Central memory CD8-positive, alpha-beta T cell (primary cell): Measurements from ENCODE around the gene BTBD9.

Experiments used
- ATAC-seq: fragments of 150-1000 bp; cut with Tn5 transposase; replicated peaks from 2 replicates; pipeline ENCODE4 v1.10.0; 2022; ENCODE audit warnings: mild to moderate bottlenecking, moderate FRiP score, moderate number of reproducible peaks; ENCODE audit not compliant: poor library complexity, severe bottlenecking; ENCODE audit errors: extremely low read depth
- DNase-seq, 2 donors: peaks; one replicate each; pipeline ENCODE4 v3.0.0; 2021; ENCODE audit warnings: low spot score in 2 of 2
- H3K27ac Mint-ChIP-seq: one replicate; pipeline ENCODE4 v1.8.0; 2022; ENCODE audit warnings: low read depth, mild to moderate bottlenecking, moderate library complexity, mixed read lengths
- H3K27me3 Mint-ChIP-seq: one replicate; pipeline ENCODE4 v1.8.0; 2022; ENCODE audit warnings: mixed read lengths
- H3K36me3 Mint-ChIP-seq: one replicate; pipeline ENCODE4 v1.8.0; 2022; ENCODE audit warnings: mild to moderate bottlenecking, moderate library complexity, mixed read lengths; ENCODE audit not compliant: insufficient read depth
- H3K4me1 Mint-ChIP-seq: one replicate; pipeline ENCODE4 v1.8.0; 2022; ENCODE audit warnings: mixed read lengths
- H3K4me3 Mint-ChIP-seq: one replicate; pipeline ENCODE4 v1.8.0; 2022; ENCODE audit warnings: mild to moderate bottlenecking, moderate library complexity, mixed read lengths
- H3K9me3 Mint-ChIP-seq: one replicate; pipeline ENCODE4 v1.8.0; 2022; ENCODE audit warnings: mixed read lengths

BTBD9 gene

DNA sequence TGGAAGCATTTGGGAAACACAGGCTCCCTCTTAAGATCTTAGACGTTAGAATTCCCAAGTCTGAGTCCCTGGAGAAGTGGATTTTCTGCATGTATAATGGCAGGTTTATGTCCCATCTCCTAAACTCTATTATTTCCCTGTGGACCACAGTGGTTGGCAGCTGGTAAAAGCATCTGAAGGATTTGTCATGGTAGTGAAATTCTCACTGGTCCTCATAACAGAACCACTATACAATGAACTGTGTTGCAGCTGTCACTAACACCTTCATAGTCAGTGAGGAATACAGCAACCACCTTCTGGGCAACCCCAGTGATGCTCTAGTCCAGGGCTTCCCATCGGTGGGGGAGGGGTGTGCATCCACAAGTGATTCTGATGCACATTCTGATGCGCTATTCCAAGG lies 423.3 kb downstream of the BTBD9 start:
- H3K4me1 Mint-ChIP-seq: peaks cover 11% of the 10 kb centered on the region
- no peak overlapping the region for H3K27ac Mint-ChIP-seq

DNA sequence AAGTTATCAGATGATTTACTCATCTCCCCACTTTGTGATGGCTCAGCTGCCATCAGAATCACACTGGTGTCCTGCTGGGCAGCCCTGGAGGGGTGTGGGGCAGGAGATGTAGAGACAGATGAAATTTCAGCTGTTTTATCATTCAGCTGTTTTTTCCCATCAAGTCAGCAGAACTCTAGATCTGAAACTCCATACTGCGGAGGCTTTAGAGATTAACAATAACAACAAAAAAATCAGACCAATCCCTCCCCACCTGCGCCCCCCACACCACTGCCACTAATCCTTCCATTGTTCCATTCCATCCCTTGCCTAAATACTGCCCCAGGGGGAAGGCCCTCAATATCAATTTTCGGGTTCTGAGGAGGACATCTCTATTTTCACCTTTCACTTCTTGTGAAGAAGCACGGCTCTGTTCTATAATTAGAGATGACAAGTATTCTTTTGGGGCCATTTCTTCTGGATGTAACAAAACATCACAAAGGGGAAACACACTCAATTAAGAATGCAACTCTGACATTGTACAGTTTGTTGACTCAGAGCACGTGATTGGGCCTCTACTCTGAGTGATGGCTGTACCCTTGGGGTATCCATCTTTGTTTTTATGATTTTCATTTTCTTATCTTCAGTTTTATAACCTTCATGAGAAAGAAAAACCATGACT lies 423.9 kb downstream of the BTBD9 start:
- Mint-ChIP-seq H3K4me3 (no peak overlapping the region), H3K36me3 (peaks cover 1% of the 10 kb centered on the region), H3K27me3 (no peaks in the 10 kb centered on the region), H3K9me3 (no peaks in the 10 kb centered on the region), H3K4me1 (peaks cover 8% of the 10 kb centered on the region), H3K27ac (no peak overlapping the region)
- DNase-seq: no peak
- no peak for ATAC-seq

More for the DNA sequence above, 423.3 kb downstream of the BTBD9 start:
- H3K27me3 Mint-ChIP-seq: no peaks in the 10 kb centered on the region
- no peak for DNase-seq
- ATAC-seq: no peak
- H3K4me3 Mint-ChIP-seq: no peak overlapping the region
- peaks cover 1% of the 10 kb centered on the region for H3K36me3 Mint-ChIP-seq
- H3K9me3 Mint-ChIP-seq: no peaks in the 10 kb centered on the region

DNA sequence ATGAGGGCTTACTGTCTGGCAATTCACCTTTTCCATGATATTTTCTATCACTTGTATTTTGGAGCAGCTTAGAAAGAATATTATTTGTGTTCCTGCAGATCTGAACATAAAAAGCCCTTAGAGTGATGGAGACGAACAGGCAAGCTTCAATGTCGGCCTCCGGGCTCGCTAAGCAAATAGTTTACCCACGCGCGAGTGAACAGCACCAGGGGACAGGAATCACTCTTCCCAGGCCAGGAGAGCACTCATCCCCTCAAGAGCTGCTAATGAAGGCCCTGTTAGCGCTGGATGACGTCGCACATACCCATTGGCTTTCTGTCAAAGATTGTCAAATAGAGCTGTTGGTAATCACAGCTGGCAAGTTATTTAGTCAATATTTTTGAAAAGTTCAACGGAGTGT lies 424.5 kb downstream of the BTBD9 start:
- DNase-seq (no peak), ATAC-seq (no peak)
- peaks cover 12% of the 10 kb centered on the region for H3K4me1 Mint-ChIP-seq
- H3K27me3 Mint-ChIP-seq: no peaks in the 10 kb centered on the region
- no peak overlapping the region for H3K27ac Mint-ChIP-seq
- no peaks in the 10 kb centered on the region for H3K9me3 Mint-ChIP-seq
- H3K36me3 Mint-ChIP-seq: peaks cover 1% of the 10 kb centered on the region
- no peak overlapping the region for H3K4me3 Mint-ChIP-seq

DNA sequence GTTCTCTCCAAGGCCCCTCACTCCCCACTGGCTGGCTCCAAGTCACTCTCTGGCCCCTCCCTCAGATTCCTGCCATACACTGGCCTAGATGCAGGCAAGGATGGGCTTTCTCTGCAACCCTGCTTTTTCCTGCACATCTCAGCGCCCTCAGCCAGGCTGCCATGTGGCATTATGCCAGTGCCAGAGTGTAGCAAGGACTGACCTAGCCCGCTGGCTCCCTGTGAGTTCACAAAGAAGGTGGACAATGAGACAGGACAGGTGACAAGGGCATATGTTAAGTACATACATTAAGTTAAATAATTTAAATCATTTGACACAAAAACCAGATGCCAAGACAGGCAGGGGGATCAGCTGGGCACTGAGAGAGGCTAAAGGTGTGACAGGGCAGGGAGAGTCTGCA lies 425.6 kb downstream of the BTBD9 start:
- Mint-ChIP-seq H3K27ac (no peak overlapping the region), H3K27me3 (no peaks in the 10 kb centered on the region), H3K4me1 (peaks cover 18% of the 10 kb centered on the region), H3K36me3 (peaks cover 1% of the 10 kb centered on the region), H3K4me3 (no peak overlapping the region), H3K9me3 (no peaks in the 10 kb centered on the region)
- no peak for ATAC-seq
- no peak for DNase-seq

DNA sequence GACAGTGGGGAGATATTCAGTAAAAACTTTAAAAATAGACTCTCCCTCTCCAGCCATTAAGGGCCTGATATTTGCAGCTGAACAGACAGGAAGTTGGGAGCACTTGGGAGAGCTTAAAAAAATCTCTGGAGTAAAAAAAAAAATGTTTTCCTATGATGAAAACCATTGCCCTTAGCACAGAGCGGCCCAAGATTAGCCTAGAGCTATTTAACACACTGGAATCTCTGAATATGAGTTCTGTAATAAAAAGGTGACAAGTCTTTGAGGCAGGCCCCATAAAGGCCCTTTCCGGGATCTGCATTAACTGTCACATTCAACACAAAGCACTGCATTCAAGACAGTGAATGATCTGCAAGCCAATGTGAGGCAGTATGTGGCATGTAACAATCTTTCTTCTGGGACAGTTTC lies 426.5 kb downstream of the BTBD9 start:
- ATAC-seq: no peak
- no peak overlapping the region for H3K27ac Mint-ChIP-seq
- peaks cover 21% of the 10 kb centered on the region for H3K4me1 Mint-ChIP-seq
- DNase-seq: no peak
- H3K27me3 Mint-ChIP-seq: no peaks in the 10 kb centered on the region
- H3K9me3 Mint-ChIP-seq: no peaks in the 10 kb centered on the region
- no peak overlapping the region for H3K4me3 Mint-ChIP-seq
- H3K36me3 Mint-ChIP-seq: no peaks in the 10 kb centered on the region

DNA sequence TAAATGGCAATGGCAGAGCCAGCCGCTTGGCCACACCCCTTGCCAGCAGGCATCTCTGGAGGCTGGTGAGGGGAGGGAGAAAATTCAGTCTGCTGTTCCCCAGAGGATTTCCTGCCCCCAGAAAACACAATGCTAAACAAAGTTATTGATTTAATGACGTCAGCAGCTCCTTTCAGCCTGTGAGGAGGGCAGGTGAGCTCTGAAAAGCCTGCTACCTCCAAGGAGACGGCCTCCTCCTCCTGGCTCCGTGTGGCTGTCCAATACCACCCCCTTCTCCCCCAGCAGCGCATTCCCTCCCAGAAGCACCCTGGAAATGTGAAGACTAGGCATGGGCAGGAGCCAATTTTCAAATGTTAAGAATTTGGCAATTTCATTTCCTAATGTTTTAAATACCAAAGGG lies 427.1 kb downstream of the BTBD9 start:
- peaks cover 21% of the 10 kb centered on the region for H3K4me1 Mint-ChIP-seq
- H3K4me3 Mint-ChIP-seq: no peak overlapping the region
- no peaks in the 10 kb centered on the region for H3K9me3 Mint-ChIP-seq
- H3K36me3 Mint-ChIP-seq: no peaks in the 10 kb centered on the region
- H3K27me3 Mint-ChIP-seq: no peaks in the 10 kb centered on the region
- DNase-seq (no peak), ATAC-seq (no peak)
- H3K27ac Mint-ChIP-seq: no peak overlapping the region

DNA sequence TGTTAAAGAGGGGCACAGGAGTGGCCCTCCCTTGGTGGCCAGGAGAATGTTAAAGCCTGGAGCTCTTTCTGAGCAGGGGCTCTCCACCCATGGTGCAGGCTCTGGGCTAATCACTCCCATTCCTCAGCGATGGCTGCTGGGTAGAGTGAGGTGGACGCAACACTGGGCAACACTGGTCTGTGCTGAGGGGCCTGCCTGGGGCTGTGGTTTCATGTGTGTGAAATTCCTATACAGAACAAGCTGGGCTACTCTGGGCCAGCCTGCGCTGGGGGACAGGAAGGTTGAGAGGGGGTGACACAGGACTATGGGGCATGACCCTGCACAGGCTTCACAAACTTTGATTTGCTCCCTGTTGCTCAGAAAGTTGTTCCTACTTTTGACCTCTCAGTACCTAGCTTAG lies 427.6 kb downstream of the BTBD9 start:
- no peak for ATAC-seq
- H3K9me3 Mint-ChIP-seq: no peaks in the 10 kb centered on the region
- no peaks in the 10 kb centered on the region for H3K27me3 Mint-ChIP-seq
- no peak overlapping the region for H3K27ac Mint-ChIP-seq
- no peak for DNase-seq
- peaks cover 21% of the 10 kb centered on the region for H3K4me1 Mint-ChIP-seq
- no peak overlapping the region for H3K4me3 Mint-ChIP-seq
- H3K36me3 Mint-ChIP-seq: peaks cover 3% of the 10 kb centered on the region

DNA sequence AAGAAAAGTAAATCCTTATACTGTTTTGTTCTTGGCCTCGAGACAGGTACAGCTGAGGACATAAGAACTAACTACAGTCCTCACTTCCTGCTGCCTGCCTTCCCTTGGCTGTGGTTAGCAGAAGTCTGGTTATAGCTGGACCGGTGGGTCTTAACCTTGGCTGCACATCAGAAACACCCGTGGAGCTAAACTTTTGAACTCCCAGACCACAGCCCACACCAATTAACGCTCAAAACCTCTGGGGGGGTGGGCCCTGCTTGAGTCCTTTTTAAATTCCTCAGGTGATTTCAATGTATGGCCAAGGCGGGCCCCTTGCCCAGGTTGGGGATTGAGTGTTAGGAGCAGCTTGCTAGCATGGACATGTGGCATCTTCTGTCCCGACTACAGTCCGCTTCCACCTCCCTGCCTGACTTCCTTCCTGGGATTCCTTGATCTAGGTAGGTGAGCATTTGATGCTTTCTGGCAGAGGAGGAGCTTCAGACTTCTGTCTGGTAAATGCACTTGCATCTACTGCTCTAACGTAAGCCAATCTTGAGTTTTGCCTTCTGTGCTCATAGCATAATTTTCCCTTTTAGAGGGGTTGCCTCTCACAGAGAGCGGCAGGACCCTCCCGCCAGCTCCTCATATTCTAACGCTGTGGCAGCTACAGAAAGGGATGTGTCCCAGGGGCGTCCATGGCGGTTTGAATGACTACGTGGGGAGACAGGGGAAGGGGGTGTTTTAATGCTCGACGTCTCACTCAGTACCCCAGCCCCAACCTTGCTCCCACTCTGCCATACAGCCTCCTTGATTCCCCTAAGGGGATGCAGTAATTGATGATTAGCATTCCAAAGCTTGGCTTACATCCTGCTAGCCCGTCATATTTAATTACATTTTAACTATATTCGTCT lies 430.1 kb downstream of the BTBD9 start:
- Mint-ChIP-seq H3K27me3 (no peaks in the 10 kb centered on the region), H3K36me3 (peaks cover 3% of the 10 kb centered on the region), H3K4me1 (peaks cover 31% of the 10 kb centered on the region), H3K9me3 (no peaks in the 10 kb centered on the region), H3K4me3 (no peak overlapping the region), H3K27ac (peak overlapping the region; percentile 59)
- ATAC-seq: no peak
- DNase-seq: no peak

DNA sequence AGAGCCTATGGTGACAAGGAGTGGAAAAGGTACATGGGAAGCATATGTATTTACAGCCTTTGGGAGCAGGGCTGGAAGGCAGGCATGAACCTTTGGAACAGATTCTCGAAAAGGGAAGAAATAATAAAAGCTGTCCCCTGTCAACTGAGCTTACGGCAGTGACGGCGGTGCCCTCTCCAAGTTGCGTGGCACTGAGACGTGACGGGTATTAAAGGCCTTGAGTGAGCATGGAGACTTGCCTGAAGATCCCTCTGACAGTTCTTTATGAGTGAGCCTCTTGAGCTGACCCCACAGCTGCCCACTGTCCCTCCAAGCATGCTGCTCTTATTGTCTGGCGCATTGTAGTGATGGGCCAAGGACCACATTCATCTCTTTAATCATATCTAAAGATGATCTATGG lies 431.7 kb downstream of the BTBD9 start:
- H3K4me3 Mint-ChIP-seq: no peak overlapping the region
- ATAC-seq (no peak), DNase-seq (no peak)
- no peaks in the 10 kb centered on the region for H3K27me3 Mint-ChIP-seq
- H3K27ac Mint-ChIP-seq: no peak overlapping the region
- peaks cover 37% of the 10 kb centered on the region for H3K4me1 Mint-ChIP-seq
- H3K36me3 Mint-ChIP-seq: peaks cover 4% of the 10 kb centered on the region
- H3K9me3 Mint-ChIP-seq: no peaks in the 10 kb centered on the region

DNA sequence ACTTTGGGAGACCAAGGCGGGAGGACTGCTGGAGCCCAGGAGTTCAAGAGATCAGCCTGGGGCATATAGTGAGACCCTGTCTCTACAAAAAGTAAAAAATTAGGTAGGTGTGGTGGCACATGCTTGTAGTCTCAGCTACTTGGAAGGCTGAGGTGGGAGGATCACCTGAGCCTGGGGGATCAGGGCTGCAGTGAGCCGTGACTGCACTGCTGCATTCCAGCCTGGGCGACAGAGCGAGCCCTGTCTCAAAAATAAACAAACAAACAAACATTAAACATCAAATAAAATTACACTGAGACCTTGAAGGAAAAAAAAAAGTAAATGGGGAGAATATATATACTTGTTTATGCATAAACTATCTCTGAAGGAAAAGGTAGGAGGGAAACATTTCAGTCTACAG lies 432.4 kb downstream of the BTBD9 start:
- no peak overlapping the region for H3K27ac Mint-ChIP-seq
- DNase-seq (no peak), ATAC-seq (no peak)
- H3K4me1 Mint-ChIP-seq: peaks cover 37% of the 10 kb centered on the region
- no peaks in the 10 kb centered on the region for H3K9me3 Mint-ChIP-seq
- no peak overlapping the region for H3K4me3 Mint-ChIP-seq
- H3K36me3 Mint-ChIP-seq: peaks cover 4% of the 10 kb centered on the region
- H3K27me3 Mint-ChIP-seq: no peaks in the 10 kb centered on the region

DNA sequence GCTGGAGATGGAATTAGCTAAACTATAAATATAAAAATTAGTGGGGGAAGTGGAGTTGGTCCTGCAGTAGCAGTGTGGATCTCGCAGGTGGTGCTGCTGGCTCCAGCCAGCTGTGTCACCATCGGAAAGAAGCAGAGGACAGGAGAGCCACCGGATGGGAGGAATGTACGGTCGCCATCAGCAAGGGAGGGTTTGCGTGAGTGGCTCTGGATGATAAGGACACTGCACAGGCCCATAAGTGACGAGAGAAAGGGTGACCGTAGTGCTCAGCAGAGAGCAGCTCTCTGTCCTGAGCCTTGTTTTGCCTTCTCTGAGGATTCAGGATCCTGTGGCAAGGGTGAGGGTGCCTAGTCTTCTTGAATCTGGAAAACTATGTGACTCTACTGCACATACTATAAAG lies 441.5 kb downstream of the BTBD9 start:
- H3K9me3 Mint-ChIP-seq: no peaks in the 10 kb centered on the region
- ATAC-seq (no peak), DNase-seq (no peak)
- no peaks in the 10 kb centered on the region for H3K27me3 Mint-ChIP-seq
- peak overlapping the region; percentile 72 for H3K27ac Mint-ChIP-seq
- peaks cover 9% of the 10 kb centered on the region for H3K4me1 Mint-ChIP-seq
- H3K4me3 Mint-ChIP-seq: no peak overlapping the region
- peaks cover 5% of the 10 kb centered on the region for H3K36me3 Mint-ChIP-seq

DNA sequence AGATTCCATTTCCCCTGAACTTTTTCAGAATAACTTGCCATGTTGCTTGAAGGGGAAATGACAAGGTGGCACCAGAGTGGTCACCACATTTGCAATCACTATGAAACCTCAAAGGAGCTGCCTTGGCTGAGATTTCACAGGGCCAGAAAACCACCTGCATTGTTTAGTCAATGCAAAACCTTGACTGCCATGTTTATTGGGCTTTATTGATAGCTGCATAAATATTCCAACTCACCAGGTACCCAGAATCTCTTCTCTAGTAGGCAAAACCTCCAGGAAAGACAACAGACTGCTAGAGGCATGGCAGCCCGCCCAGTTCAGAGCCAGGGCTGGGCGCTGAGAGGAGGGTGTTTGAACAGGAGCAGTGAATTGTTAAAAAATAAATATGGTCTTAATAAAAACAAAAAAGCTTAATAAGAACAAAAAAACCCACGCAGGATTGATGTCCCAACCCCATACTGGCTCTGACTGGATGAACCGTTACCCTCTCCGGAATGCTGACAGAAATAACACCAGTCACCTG lies 444.6 kb downstream of the BTBD9 start:
- ATAC-seq (no peak), DNase-seq (no peak)
- no peaks in the 10 kb centered on the region for H3K9me3 Mint-ChIP-seq
- H3K27me3 Mint-ChIP-seq: no peaks in the 10 kb centered on the region
- no peaks in the 10 kb centered on the region for H3K4me1 Mint-ChIP-seq
- H3K36me3 Mint-ChIP-seq: peaks cover 10% of the 10 kb centered on the region
- H3K4me3 Mint-ChIP-seq: no peak overlapping the region
- no peak overlapping the region for H3K27ac Mint-ChIP-seq

DNA sequence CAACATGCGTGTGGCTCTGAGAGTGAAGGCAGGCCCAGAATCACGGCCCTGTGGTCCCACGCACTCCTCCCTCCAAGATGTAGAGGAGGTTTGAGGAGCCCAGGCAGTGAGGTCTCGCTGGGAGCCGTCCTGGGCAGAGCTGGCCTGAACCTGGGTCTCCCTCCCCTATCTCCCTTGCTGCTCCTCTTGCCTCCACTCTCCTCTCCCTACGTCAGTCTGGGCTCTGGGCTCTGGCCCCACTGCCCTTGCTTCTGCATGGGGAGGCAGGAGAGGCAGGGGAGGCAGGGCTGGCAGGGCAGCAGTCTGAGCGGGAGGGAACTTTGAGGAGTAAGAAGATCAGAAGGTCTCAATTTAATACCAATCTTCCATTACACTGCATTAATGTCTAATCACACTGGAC lies 445.1 kb downstream of the BTBD9 start:
- H3K27ac Mint-ChIP-seq: no peak overlapping the region
- no peak for DNase-seq
- no peak overlapping the region for H3K4me3 Mint-ChIP-seq
- peaks cover 9% of the 10 kb centered on the region for H3K36me3 Mint-ChIP-seq
- no peaks in the 10 kb centered on the region for H3K9me3 Mint-ChIP-seq
- no peaks in the 10 kb centered on the region for H3K27me3 Mint-ChIP-seq
- no peak for ATAC-seq
- no peaks in the 10 kb centered on the region for H3K4me1 Mint-ChIP-seq
